ENCODE measurements around the gene EDA.

DNA sequence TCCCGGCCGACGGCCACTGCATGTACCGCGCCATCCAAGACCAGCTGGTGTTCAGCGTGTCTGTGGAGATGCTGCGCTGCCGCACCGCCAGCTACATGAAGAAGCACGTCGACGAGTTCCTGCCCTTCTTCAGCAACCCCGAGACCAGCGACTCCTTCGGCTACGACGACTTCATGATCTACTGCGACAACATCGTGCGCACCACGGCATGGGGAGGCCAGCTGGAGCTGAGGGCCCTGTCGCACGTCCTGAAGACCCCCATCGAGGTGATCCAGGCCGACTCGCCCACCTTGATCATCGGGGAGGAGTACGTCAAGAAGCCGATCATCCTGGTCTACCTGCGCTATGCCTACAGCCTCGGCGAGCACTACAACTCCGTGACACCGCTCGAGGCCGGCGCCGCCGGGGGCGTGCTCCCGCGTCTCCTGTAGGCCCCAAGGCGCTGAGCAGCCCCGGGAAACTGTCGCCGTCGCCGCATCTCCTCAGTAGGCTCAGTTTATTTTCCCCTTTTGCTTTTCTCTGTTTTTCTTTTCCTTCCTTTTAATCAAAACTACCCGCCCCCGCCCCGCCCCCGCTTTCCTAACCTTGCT lies 447.1 kb downstream of the EDA start:
- TF ChIP-seq EZH2phosphoT487 (IDR thresholded peaks at IDR 0.05; ENCODE audit: borderline replicate concordance) (no peak), CTCF (conservative IDR thresholded peaks at IDR 0.05; ENCODE audit: low read length) (no peak)

Measured in Loucy (cell line).